Epithelial cell of alveolus of lung (primary cell): ENCODE measurements around the gene RAD1. TPM values are rescaled to one million over a fixed set of nuclear protein-coding genes. Genes with fewer than 3 reads are reported as not detected.

ENCODE experiments used
- total RNA-seq: library from RNA; depleted of rRNA; stranded (reverse); fragments of >200 nt; gene quantifications from 2 replicates; pipeline ENCODE4 v1.2.1, GENCODE V29; 2015

The RAD1 gene, protein sequence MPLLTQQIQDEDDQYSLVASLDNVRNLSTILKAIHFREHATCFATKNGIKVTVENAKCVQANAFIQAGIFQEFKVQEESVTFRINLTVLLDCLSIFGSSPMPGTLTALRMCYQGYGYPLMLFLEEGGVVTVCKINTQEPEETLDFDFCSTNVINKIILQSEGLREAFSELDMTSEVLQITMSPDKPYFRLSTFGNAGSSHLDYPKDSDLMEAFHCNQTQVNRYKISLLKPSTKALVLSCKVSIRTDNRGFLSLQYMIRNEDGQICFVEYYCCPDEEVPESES
- 27.9 and 36.6 TPM in 2 replicates for total RNA-seq

DNA sequence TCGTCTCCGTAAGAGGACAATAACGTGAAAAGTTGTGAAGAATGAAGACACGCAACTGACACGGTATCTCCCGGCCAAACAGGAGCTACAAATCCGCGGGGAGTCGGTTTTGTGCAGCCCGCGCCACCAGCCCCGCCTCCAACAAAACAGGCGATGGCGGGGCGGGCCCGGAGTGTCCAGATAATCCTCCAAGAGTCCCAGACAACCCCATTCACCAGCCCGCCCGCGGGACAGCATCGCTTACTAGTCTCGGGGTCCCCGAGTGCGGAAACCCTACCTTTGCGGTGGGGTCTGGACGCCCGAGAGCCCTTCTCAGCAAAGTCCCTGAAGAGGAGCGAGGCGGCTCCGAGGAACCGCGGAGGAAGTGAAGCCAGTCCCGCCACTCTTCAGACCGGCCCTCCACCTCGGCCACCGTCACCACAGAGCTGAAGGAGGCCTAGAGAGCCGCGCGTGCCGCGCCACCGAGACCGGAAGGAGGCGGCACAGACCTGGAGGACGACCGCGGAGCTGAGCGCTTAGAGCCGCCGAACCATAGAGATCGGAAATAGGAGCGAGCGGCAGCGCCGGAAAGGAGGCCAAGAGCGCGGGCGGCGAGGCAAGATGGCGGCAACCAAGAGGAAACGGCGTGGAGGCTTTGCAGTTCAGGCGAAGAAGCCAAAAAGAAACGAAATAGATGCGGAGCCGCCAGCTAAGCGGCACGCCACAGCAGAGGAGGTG, at the start of gene RAD1, which contains the start of gene BRIX1:
Gene RAD1, minus strand, starts transcription at position 366 of the 717 bp plus-strand sequence. CDS start 612 bp downstream, outside the sequence.
Gene BRIX1, plus strand, starts transcription at position 573 of the 717 bp plus-strand sequence. Its CDS starts 28 bp downstream, at position 601.

DNA sequence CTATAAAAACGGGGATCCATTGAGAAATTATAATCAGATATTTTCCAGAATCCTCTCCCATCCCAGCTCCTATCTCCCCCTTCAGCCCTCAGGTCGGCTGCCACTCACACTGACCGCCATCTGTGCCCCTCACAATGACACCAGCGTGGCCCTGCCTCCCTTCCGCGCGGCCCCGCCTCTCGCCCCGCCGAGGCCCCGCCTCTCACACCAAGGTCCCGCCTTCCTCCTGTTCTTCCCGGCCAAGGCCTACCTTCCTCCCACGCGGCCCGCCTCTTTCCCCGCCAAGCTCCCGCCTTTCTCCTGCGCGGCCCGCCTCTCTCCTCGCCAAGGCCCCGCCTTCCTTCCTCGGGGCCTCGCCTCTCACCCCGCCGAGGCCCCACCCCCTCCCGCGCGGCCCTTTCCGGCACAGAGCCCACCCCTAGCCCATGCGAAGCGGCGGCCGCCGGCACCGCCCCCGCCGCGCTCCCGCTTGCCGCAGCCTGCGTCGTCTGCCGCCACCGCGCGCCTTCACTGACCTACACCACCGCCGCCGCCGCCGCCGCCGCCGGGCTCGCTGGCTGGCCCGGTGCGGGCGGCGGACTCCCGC, 13.9 kb upstream of the RAD1 start, which contains the start of gene DNAJC21:
Gene DNAJC21, plus strand, starts transcription at position 426 of the 586 bp plus-strand sequence. CDS start 261 bp downstream, outside the sequence.

Other genes with a start within 250 kb of the RAD1 start
- gene TTC23L, start 76.3 kb downstream of the RAD1 start, total RNA-seq = not detected in 2 replicates
- gene BRIX1, start 207 bp upstream of the RAD1 start, total RNA-seq = 27.6 and 29.2 TPM in 2 replicates
- 19.5 and 21.5 TPM in 2 replicates for gene DNAJC21, start 14.1 kb upstream of the RAD1 start, total RNA-seq
- gene AGXT2, start 132.4 kb upstream of the RAD1 start, total RNA-seq = not detected in 2 replicates